ENCODE results near the gene SCAMP4.

Gene SCAMP4

DNA sequence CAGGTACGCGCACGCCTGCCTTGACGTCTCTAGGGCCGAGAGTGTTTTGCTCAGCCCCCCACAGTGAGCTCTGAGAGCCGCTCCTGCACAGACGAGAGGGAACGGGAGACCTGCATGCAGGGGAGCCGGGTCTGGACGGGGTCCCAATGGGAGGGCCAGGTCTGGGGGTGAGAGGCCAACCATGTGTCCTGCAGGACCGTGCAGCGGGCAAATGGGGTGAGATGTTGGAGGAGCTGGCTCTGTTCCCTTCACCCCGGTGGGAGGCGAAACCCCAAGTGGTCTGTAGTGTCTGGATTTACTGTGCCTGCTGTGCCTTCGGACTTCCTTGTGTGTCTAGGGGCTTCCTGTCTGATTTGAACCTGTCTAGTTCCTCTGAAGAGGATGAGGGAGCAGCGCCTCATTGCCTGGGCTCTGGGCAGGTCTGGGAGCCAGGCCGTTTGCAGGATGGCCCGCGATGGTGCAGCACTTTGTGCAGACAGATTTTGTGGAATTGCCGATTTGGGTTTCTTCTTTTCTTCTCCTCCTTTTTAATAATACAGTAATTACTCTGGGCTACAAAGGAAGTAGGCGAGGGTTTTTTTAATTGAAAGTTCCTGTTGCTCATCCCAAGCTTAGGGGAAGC lies 37.8 kb downstream of the SCAMP4 start:
- no peak for DNase-seq

DNA sequence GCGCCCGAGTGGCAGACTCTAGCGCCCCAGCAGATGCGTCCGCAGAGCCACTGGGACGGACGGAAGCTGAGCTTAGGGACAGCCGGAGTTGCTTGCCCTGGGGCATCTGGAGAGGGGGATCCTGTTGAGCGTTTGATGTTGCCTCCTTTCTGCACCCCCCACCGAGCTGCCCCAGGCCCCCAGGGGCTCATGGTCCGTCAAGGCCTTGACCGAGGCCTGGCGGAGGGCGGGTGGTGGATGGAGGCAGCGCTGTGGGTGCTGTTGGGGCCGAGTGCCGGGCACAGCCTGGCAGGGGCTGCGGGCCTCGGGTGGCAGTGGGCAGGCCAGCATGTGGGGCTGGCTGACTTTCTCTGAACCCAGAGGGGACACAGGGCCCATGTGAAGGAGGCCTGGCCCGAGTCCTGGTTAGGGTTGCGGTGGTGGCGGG lies 38.5 kb downstream of the SCAMP4 start:
- DNase-seq, result no peak

DNA sequence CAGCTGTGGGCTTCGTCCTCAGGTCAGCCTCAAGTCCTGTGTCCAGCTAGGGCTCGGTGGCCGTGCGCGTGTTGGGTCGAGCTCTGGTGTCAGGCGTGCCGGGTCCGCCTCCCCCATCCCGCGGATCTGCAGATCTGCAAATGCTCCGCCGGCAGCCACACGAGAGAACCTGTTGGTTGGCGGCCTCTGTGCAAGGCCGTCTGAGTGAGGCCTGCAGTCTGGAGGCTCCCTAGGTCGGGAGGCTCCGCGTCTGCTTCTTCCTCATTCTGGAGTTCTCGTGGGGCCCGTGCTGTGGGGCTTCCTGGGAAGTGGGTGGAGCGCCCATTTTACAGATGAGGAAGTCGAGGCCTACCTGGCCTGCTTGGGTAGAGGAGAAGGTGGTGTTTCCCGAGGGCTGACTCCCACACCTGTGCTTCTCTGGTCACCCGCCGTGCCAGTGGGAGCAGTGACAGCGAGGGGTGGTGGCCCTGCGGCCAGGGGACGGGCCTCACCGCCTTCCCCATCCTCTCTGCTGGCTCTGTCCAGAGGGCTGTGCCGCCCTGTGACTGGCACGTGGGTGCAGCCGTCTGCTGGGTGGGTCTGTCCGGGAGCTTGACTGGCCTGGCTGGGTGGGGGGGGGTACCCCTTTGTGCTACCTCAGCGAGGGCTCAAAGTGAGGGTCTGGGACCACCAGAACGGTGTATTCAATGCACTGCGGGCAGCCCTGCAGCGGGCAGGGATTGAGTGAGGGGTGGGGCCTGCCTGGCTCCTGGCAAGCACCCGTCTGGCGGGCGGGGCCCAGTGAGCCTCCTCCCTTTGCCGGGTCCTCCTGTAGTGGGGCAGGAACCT lies 39.1 kb downstream of the SCAMP4 start:
- peak; percentile 28 for DNase-seq

DNA sequence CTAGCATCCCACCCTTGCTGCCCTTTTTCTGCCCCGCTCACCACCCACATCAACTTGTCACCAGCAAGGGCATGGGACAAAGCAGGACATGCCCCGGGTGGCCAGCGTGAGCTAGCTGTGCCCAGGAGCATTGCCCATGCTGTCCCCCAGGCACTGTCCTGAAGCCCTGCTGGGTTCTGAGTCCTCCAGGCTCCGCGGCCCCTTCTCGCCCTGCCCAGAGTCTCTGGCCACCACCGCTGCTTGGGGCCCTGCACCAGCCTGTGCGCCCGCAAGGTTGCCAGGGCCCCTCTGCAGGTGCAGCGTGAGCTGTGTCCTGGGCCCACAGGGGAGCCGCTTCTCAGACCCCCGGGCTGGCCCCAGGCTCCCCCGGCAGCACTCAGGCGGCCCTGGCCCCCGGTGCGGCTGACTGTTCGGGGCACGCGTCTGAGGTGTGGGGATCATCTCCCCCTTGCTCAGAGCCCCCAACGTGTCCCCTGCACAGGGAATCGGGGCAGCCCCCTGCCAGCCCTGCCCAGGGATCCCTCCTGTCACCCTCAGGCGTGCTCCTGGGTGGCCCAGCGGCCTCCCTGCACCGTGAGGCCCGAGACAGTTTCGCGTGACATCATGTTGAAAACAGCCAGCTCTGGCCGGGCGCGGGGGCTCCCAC lies 39.8 kb downstream of the SCAMP4 start:
- DNase-seq, result no peak

DNA sequence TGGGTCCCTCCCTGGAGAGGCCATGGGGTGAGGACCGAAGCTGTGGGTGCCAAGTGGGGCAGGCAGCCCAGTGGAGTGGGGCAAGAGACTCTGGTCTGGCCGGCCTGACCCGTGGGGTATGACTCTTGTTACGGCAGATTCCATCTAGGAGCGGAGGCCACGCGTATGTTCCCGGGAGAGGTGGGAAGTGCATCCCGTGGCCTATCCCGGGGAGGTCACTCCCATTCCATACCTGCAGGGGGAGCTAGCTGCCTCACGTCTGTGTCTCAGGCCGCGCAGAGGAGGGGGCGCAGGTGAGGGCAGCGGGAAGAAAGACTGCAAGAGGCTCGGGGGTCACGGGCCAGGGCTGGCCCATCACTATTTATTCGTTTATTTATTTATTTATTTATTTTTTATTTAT lies 40.7 kb downstream of the SCAMP4 start:
- DNase-seq, result no peak

DNA sequence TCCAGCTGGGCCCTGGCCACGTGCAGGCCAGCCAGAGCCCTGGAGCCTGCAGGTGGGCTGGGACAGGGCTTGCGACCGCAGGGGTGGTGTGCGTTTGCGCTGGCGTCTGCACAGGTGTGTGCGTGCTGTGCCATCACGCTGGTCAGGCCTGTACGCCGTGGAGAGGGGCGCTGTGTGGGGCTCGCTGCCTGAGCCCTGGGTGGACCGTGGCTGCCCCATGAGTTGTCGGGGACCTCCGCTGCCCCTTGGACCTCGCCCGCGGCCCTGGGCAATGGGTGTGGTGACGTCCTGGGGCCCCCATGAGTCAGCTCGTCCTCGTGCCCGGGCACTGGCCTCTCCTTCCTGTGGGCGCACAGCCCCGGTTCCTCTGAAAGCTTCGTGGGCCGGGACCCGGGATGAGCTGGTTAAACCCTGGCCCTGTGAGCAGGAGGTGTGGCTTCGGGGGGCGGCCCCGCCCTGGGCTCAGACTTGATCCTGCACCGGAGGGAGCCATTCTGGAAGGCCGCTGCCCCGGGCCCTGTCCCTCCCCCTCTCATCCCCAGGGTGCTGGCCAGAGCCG lies 42.5 kb downstream of the SCAMP4 start:
- DNase-seq, result no peak

DNA sequence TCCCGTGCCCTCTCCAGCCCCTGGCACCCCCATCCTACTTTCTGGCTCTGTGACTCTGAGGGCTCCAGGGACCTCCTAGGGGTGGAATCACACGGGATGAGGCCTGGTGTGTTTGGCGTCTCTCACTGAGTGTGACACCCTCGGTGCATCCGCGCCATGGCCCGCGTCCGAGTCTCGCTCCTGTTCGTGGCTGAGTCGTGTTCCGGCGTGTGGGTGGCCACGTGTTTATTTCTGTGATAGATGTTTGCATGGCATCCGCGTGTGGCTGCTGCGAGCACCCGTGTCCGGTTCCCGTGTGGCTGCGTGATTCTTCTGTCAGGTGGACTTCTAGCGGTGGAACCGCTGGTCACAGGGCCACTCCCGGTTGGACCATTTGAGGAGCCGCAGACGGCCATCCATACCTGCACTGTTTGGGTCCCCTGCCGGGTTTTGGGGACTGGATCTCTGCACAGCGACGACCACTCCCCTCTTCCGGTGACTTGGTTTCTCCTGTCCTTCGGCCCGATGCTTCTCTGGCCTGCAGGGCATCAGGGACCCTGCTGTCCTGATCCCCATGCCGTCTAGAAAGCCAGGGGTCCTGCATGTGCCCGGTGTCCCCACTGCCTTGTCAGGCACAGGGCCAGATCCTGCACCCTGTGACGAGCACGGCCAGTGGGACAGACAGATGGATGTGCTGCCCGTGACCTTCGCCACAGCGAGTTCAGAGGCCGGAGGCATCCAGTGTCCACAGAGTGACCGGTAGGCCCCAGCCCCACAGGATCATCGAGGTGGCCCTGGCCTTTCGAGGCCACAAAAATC lies 44.3 kb downstream of the SCAMP4 start:
- no peak for DNase-seq

DNA sequence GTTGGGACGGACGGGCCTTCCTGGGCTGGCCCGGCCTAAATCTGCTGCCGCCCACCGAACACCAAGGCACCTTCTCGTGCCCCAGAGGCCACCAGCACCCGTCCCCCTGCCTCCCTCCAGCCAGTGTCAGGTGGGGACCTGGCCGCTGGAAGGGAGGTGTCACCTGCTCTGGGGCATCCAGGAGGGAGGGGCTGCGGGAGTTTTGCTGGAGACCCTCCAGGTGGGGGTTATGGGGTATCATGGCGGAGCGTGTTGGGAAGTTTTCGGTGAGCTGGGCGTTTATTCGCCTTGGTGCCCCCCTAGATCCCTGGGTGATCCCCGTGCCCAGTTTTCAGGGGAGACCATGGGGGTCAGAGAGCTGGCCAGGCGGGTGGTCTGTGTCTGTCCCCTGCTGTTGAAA lies 45.4 kb downstream of the SCAMP4 start:
- DNase-seq, result no peak

DNA sequence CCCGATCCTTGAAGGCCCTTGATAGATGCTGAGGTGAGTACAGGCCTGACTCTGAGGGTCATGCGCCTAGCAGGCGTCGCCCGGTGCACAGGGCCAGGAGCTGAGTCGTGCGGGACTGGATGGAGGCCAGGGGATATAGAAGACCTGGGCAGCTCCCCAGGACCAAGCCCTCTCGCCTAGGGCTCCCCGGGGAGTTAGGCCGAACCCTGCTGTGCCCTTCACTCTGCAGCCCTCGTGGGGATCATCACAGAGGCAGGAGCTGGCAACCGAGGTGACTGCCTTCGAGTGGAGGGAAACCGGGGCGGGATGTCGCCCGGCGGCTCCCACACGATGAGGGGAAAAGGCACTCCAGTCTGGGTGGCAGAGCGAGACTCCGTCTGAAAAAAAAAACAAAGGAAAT lies 47.4 kb downstream of the SCAMP4 start:
- no peak for DNase-seq

DNA sequence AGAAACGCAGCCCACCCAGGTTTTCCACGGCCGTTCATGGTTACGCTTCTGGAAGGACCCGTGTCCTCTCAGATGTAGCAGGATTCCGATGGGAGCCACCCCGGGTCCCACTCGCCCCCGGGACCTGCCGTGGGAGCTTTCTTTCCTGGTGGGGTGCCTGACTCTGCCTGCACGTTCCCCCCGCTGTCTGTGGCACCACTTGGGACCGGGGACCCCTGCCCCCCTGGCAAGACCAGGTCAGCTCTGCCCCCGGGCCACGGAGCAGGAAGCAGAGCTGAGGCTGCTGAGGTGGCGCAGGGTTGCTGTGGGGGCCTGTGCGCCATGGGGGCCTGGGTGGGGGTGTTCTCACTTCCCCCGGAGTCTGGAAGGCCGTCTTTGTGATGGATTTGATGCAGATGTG lies 47.8 kb downstream of the SCAMP4 start:
- no peak for DNase-seq

DNA sequence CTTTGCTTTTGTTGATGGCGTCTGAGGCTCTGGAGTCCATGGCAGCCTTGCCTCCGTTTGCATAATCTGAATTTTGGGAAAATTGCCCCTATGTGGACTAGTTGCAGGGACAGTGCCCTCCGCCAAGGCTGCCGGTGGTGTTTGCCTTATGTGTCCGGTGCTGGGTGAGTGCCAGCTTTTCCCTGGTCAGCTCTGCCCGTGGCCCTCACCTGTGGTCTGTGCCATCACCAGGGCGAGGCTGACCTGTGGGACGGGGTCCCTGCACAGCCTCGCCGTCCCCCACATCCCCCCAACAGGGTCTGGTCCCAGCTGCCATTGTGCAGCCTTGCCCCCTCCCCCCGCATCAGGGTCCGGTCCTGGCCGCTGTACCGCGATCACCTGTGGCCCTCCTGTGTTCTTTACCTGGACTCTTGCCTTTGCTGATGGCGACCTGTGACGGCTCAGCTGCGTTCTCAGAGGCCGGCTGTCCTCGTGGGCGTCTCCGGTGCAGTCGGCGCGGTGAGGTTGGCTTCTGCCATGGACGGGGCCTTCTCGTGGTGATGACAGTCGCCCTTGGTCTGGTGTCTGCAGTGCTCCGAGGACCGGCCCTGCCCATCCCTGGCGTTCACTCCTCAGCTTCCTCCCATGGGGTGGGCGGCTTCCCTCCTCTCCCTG lies 48.4 kb downstream of the SCAMP4 start:
- no peak for DNase-seq

DNA sequence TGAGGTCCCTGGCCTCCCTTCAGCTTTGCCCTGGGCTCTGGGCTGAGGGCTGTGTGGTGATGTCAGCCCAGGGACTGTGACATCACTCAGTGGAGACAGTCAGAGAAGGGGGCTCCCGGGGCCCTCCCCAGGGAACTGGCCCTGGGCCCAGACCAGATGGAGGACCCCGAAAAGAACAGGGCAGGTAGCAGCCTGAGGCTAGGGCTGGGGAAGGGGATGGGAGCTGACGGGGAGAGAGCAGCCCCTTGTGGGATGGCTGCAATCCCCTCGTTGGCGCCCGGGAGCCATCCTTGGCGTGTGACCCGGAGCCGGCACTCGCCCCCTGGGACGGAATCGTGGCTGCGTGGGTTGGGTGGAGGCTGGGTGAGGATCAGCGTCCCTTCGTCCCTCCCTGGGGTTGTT lies 49.3 kb downstream of the SCAMP4 start:
- no peak for DNase-seq

DNA sequence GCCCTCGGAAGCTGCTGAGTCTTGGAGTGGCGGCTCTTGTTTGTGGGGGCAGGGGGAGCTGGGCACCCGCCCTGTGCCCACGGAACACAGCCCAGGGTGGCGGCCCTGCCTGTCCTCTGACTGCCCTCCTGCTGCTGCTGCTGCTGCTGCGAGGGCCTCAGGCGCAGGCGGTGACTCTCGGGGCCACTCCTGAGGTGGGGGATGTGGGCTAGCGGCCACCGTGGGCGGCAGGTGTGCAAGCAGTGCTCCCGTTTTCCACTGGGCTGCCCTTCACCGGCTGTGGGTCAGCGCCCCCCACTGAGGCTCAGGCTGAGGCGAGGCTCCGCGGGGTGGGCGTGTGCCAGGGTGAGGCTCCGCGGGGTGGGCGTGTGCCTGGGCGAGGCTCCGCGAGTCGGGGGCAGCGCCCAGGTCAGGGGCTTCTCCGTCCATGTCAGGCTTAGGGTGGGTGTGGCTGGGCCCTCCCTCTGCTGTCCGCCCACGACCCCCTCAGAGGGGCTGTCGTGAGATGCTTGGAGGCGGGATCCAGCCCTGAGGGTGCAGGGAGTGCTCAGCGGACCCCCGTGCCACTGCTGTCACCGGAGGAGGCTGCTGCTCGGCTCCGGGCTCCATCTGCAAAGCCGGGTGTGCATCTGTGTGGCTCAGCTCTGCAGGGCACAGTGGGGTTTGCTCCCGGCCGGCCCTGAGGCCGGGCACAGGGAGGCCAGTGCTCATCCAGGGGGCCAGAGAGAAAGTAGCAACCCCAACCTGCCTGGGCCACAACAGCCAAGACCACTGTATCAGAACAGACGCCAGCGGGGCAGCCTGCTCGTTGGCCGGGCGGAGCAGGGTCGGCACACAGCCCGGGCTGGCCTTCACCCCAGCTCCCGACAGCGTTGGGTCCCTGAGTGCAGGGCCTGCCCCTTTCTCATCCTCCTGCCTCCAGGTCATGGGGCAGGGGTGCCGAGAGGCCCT lies 50.2 kb downstream of the SCAMP4 start:
- no peak for DNase-seq

DNA sequence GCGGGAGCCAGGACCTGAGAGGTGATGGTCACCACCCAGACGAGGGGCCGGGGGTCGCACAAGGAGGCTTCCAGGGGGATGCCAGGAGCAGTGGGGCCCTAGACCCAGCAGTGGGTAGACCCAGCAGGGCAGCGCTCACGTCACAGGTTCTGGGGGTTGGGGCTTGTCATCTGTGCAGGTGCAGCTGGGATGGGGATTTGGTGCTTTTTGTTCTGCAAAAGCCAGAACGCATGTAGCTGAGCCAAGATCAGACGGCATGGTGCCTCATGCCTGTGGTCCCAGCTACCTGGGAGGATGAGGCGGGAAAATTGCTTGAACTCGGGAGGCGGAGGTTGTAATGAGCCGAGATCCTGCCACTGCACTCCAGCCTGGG lies 50.9 kb downstream of the SCAMP4 start:
- no peak for DNase-seq

DNA sequence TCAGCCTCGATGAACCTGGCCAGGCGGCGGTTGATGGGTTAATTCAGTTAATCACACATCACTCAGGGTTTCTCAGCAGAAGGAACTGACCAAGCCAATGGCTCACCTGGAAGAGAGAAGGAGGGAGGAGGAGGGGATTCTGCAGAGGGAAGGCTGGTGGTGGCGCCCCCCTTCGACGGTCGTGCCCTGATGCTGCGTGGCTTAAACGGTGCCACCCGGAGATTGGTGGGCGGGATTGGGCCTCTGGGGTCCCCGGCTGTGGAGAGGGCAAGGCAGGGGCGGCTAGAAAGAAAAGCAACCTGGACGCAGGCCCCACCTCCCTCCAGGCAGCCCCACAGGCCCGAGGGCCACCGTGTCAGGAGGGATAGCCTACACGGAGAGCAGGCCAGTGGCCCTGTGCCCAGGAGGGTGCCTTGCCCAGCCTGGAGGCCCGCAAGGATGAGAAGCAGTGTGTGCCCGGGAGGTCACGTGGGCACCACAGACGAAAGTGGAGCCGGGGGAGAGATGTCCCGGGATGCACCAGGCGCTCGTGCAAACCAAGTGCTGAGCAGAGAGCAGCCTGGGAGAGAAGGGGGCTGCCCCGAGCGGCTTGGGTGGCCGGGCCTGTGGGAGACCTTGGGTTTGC lies 51.8 kb downstream of the SCAMP4 start:
- no peak for DNase-seq

DNA sequence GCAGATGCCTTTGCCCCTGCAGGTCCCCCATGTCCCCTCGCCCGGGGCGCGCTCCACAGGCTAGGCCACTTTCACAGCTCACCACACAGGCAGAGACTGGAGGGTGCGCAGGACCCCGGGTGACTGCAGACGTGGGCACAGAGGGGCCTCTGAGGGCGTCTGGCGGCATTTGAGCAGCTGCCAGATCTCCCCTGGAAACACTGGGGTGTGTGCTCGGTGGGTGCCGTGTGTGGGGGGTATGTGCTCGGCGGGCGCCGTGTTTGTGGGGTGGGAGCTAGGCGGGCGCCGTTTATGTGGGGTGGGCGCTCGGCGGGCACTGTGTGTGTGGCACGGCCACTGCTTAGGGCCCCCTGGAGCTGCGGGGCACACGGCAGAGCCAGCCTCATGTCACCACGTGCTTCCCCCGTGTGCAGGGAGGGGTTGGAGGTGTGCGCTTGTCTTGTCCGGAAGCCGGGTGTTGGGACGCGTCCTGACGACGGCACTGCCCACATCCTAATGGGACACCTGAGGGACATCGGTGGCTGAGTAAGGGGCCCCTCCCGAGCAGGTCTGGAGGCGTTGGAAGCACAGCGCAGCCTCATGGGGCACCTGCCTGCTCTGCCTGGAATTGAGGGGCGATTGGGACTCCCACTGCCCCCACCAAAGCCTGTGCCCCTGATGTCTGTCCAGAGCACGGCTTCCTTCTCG lies 52.5 kb downstream of the SCAMP4 start:
- no peak for DNase-seq

DNA sequence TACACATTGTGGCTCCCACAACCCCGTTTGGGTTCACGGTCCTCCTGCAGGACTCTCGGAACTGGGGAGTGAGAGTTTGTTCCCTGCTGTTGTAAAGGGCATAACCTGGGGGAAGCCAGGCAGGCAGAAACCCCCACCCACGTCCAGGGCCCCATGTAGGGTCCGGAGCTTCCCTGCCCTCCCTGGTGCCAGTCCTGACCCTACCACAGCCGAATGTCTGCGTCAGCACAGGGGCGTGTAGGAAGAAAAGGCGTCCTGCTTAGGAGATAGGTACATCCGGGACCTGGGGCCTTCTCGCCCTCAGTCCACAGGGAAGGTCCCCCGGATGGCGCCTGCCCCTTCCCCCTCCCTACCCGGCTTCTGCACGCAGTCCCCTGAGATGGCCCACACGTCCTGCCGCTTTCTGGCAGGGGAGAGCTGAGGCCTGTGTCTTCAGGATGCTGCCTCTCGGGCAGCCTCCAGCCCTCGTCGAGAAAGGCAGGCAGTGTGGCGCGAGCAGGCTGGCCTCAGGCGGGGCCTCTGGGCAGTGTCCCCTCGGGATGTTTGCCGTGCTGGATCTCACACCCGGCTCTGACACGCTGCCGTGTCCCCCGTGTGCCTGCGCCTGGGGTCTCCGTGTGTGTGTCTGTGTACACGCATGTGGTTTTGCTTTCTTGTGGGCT lies 54.9 kb downstream of the SCAMP4 start:
- DNase-seq, result no peak

DNA sequence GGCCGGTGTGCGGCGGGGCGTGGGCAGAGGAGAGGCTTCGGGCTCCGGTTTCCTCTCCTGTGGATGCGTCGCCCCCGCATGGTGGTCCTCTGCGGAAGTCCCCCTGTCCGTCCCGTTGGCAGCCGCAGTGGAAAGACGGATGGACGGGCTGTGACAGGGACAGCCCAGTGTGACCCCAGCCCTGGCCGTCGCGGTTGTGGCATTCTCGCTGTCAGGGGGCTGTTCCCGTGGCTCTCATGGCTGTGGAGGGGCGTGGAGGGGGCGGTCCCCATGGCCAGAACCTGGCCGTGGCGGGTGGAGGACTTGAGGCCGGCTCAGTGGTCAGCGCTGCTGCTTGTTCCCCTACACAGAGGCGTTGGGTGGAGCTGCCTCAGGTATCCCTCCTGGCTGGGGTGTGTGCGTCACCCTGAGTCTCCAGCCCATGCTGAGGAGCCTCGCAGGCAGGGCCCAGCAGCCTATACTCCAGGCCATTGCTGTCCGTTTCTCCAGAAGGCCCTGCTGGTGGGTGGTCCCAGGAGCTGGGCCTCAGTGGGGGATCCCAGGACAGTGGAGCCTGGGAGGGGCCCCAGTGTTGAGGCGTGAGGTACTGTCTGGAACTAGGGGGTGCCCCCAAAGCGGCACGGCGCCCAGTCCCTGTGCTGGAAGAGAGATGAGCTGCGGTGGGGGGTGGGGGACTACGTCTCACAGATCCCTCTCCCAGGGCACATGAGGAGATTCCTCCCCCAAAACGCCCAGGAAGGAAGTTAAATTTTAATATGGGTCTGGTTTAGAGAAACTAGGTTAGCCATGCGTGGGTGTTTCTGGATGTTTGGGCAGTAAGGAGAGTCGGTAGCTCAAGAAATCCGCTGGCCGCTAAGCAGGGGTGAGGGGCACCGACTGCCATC lies 56.0 kb downstream of the SCAMP4 start:
- DNase-seq, result no peak

DNA sequence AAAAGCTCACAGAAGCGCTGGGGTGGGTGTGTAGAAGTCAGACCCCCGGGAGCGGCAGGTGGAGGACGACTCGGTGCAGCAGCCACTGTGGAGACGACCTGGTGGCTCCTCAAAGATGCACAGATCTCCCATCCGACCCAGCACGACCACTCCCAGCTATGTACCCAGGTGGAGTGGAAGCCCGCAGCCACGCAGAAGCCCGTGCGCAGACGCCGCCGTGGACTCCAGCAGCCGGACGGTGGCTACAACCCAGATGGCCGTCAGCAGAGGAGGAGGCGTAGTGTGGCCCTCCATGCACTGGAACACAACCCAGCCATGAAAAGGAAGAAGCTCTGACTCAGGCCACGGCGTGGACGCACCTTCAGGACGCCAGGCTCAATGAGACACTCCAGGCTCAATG lies 57.5 kb downstream of the SCAMP4 start:
- DNase-seq, result no peak

Data from CD4-positive, alpha-beta T cell treated with Interleukin-15 for 1 hour (primary cell).